Measurements from ENCODE around the gene XRCC6. TPM values are rescaled to one million over a fixed set of nuclear protein-coding genes. Genes with fewer than 3 reads are reported as not detected.

The XRCC6 gene
- total and polyA plus RNA-seq, 9 of the 15 experiments (the other 6 are each of a cell fraction or from before 2014, with no cell fraction given), result 151 to 440 (median 318) TPM

- ChIA-PET POLR2A (interaction anchor here (0.6 to 1.0 kb wide), 4 partner anchors 47 to 1217 kb away, joined by 3 read pairs; no protein-coding TSS in a partner anchor), CTCF (ENCODE audit: low intra/inter-chr PET ratio) (no interaction called here)
- DNase-seq (ENCODE audit: extremely low read depth in 1 of 4, low spot score in 3 of 4) (no peak), ATAC-seq (no peak), FAIRE-seq (no peak)
- intact Hi-C loops (cut with micrococcal nuclease), result no loop called here
- peak overlapping the region; percentile 94 to 97 for H3K9ac ChIP-seq (ENCODE audit: insufficient read depth in 1 of 2, low read depth in 2 of 2, low read length in 2 of 2)
- BruUV-seq (replicated peaks), result no TSS peak
- WGBS (ENCODE audit: insufficient coverage, low coverage, missing lambda C conversion rate), result 0% methylated on average over 6 of the region's 8 CpGs
- H3K4me2 ChIP-seq (ENCODE audit: insufficient read depth, low read length), result peak overlapping the region; percentile 99
- peak overlapping the region; percentile 92 for H3K4me3 ChIP-seq
- peaks cover 37% of the 10 kb centered on the region for H3K36me3 ChIP-seq (ENCODE audit: control insufficient read depth, insufficient read depth, low read length)
- H3K27me3 ChIP-seq (ENCODE audit: control insufficient read depth in 2 of 2, insufficient read depth in 2 of 2, low read length in 2 of 2), result no peaks in the 10 kb centered on the region
- TF ChIP-seq BRD4 (IDR thresholded peaks at IDR 0.05) (no peak), NFE2L1 (tag; IDR thresholded peaks at IDR 0.05; ENCODE audit: borderline replicate concordance, low read depth) (no peak), TEAD1 (CRISPR knock-in tag; IDR thresholded peaks at IDR 0.05) (0 out of 4 replicates have a peak, but pooled peaks of 1 of the 2 experiments have one; percentile 3), ZBTB12 (CRISPR knock-in tag; IDR thresholded peaks at IDR 0.05) (no peak), DPF2 (IDR thresholded peaks at IDR 0.05) (no peak), MIER1 (IDR thresholded peaks at IDR 0.05; ENCODE audit: low read depth) (no peak), SREBF1 (IDR thresholded peaks at IDR 0.05; ENCODE audit: borderline replicate concordance, low read depth, low read length) (no peak), FOXA3 (CRISPR knock-in tag; conservative IDR thresholded peaks at IDR 0.05 in 1 of 2, IDR thresholded peaks at IDR 0.05 in 1 of 2) (peak in 1 of 2 experiments; percentile 7; a peak in 1 of 4 replicates), ELF1 (tag; IDR thresholded peaks at IDR 0.05) (peak; percentile 12; the same call in 1 of the 2 replicates), NBN (IDR thresholded peaks at IDR 0.05; ENCODE audit: low read depth) (no peak), TFAM (CRISPR knock-in tag; conservative IDR thresholded peaks at IDR 0.05) (no peak), DNMT1 (IDR thresholded peaks at IDR 0.05) (no peak), MEIS2 (IDR thresholded peaks at IDR 0.05; ENCODE audit: partially characterized antibody) (no peak)
- no peaks in the 10 kb centered on the region; the same call in 1 of the 2 replicates for H4K20me1 ChIP-seq (replicated peaks; ENCODE audit: control insufficient read depth, insufficient read depth, low read length)
- peak overlapping the region; percentile 100 for H3K27ac ChIP-seq (ENCODE audit: extremely low read depth, low read depth, low read length)
- in situ Hi-C loops (cut with MboI), result no loop called here
- H3K79me2 ChIP-seq (ENCODE audit: control insufficient read depth, insufficient read depth, low read length), result peaks cover 70% of the 10 kb centered on the region
- no peaks in the 10 kb centered on the region for H3K9me1 ChIP-seq (ENCODE audit: control insufficient read depth, insufficient read depth, low read length)
- H2AFZ ChIP-seq (ENCODE audit: low read depth, low read length), result peak overlapping the region; percentile 98
- peaks cover 13 to 17% of the 10 kb centered on the region in 2 experiments; a peak in 3 of 5 replicates for H3K4me1 ChIP-seq (replicated peaks in 1 of 2; ENCODE audit: control insufficient read depth in 2 of 2, insufficient read depth in 2 of 2, low read length in 2 of 2)
- H3K9me3 ChIP-seq (replicated peaks; ENCODE audit: control insufficient read depth, insufficient read depth, low read depth, low read length), result no peaks in the 10 kb centered on the region
Measured at GRCh38 chr22:41621911-41622179, 750 bp downstream of the XRCC6 start.

All from K562 (cell line).